ENCODE data around the gene RECQL5.

DNA sequence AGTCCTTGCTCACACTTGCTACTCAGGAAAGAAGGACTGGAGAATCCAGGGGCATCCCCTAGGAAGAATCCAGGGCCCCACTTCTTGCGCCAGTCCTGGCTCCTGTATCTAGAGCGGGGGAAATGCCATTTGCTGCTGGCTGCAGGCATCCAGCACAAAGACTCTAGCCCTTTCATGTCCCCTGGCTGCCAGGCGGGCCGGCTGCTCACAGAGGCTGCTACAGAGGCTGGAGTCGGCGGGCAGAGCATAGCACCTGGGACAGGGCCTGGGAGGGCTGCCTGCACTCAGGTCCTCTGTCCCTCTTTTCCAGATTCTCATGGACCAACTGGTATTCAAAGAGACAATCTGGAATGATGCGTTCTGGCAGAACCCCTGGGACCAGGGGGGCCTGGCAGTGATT, 19.9 kb downstream of the RECQL5 start:
- TF ChIP-seq CTCF (IDR thresholded peaks at IDR 0.05), result no peak
- no peak for TF ChIP-seq POLR2A (IDR thresholded peaks at IDR 0.05)
